ENCODE results near the gene HIP1R.
"Not testable (repeated sequence)": the region's sequence is repeated elsewhere in the genome, so short reads cannot be mapped to it uniquely, and the experiment has no call there.

HIP1R gene

DNA sequence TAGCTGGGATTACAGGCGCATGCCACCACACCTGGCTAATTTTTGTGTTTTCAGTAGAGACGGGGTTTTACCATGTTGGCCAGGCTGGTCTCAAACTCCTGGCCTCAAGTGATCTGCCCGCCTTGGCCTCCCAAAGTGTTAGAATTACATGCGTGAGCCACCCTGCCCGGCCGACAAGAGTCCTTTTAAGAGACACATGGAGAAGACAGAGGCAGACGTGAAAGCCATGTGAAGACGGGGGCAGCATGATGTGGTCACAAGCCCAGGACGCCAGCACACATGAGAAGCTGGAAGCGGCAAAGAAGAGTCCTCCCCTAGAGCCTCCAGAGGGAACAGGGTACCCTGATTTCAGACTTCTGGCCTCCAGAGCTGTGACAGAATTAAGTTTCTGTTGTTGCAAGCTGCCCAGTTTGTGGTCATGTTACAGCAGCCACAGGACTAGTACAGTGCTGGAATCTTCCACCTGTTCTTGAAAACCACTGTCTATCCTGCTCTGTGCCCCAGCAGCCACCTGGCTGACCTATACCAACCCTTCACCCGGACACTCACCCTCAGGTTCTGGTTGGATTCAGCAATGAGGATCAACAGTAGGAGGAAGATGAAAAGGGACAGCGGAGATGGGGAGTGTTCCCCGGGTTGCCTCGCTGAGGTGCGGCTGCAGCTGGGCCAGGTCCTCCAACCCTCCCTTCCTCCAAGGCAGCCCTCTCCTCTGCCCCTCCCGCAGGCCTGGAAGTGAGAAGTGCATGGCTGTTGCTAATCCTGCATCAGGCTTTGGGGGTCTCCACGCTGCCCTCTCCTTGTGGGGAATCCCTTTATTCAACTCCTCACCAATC lies 43.7 kb downstream of the HIP1R start:
- DNase-seq, result no peak

DNA sequence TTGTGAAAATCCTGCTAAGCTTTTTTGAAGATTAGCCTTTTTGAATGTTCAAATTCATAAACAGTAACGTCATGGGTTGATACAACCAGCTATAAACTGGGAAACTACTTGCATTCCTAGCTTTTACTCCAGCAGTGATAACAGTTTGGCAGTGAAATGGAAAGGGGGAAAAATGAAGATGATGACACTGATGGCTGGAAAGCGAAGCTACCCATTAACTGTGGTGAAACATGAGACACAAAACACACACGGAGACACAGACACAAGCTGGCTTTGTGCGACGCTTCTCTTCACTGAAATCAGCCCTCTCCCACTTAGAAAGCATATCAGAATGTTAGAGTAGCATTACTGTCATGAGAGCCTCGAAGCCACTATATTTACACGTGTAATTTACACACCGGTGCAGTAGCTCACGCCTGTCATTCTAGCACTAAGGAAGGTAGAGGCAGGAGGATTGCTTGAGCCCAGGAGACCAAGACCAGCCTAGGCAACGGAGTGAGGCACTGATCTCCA lies 45.0 kb downstream of the HIP1R start:
- no peak for DNase-seq

DNA sequence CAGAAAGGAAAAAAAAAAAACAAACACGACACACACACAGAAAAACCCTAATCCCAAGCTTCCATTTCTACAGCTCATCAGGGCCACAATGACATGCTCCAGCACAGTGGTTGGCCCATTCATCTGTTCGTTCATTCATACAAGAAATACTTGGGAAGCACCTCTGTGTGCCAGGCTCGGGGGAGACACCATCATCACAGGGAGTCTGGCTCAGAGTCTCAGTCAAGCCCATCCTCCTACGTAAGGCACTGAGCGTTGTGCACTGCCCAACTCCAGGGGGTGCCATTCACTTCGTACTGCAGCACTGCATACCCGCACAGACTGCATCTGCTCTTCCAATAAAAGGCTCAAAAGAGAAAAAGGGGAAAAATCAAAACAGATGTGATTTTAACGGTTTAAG lies 45.4 kb downstream of the HIP1R start:
- no peak for DNase-seq

DNA sequence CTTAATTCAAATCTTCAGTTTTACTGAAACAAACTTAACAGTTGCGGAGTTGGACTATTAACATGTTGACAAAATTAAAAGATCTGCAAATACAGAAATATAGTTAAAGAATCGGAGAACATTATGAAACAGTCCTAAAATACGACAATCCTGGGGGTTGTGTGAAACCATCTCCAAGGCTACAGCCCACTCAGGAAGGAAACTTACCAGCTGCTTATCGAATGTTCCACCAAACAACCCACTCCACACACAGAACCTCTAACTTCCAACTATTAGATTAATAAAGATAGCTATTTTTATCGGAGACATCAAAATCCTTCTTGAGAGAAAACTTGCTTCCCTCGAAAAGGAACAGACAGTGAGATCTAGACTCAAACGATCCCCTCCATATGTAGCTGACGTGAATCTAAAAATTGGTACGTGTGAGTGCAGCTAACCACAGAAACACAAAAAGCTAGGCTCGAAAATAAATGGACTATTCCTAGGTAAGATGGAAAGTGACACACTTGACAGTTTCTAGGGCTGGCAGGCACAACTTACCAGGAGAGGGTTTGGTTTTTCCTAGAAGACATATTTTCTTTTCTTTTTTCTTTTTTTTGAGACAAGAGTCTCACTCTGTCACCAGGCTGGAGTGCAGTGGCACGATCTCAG lies 47.8 kb downstream of the HIP1R start:
- DNase-seq, result no peak

DNA sequence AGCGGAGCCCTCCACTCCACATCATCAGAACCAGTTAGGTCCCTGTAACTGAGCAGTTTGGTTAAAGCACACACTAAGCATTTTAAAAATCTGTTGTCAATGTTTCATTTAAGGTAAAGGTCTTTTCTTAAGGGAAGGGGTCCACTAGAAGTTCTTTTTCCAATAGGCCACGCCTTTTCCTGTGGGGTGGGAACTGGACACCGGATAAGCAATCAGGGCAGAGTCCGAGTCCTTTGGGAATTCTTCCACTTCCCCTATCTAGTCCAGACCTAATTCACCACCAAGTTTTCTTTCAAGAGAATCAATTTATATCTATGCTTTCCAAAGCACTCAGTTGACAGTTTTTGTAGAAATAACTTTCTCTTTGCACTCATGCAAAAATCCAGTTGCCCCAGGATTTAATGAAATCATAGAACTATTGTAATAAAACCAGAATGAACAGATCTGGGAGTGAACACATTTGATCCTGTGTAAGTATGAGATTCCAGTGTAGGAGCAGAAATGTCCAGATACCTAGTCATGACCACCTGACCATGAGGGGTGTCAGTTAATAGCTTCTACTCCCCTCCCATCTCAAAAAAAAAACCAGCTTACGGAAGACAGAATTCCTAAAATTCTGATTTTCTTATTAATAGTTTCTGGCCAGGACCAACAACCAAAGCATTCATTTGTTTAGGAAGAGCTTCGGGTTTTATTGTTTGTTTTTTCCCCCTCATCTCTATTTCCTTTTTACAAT lies 49.0 kb downstream of the HIP1R start:
- no peak for DNase-seq

DNA sequence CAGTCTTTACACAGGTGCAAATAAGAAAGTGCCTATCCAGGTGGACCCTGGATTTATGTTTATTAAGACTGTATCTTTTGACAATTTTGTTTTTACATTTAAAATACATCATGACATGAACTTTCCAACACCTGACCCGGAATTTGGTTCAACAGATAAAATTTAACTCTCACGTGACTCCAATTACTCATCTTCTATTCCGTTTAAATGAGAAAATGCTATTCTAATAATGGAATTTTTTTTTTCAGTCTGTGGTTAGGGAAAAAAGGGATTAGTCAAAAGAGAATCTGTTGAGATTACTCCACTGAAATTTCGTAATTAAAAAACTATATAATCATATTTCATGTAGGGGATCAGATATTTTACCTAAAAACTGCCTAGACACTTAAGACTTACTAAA lies 49.6 kb downstream of the HIP1R start:
- DNase-seq, result no peak

DNA sequence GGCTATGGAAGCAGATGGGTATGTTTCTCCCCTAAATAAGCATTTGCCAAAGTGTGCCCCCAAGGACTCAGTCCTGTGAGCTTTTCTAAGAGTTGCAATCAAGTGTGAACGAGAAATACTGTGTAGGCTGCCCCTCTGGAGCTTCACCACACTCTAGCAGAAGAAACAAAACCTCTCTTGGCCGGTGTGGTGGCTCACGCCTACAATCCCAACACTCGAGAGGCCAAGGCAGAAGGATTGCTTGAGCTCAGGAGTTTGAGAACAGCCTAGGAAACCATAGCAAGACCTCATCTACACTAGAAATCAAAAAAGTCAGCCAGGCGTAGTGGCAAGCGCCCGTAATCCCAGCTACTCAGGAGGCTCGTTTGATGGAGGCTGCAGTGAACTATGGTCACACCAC lies 50.9 kb downstream of the HIP1R start:
- no peak for DNase-seq

DNA sequence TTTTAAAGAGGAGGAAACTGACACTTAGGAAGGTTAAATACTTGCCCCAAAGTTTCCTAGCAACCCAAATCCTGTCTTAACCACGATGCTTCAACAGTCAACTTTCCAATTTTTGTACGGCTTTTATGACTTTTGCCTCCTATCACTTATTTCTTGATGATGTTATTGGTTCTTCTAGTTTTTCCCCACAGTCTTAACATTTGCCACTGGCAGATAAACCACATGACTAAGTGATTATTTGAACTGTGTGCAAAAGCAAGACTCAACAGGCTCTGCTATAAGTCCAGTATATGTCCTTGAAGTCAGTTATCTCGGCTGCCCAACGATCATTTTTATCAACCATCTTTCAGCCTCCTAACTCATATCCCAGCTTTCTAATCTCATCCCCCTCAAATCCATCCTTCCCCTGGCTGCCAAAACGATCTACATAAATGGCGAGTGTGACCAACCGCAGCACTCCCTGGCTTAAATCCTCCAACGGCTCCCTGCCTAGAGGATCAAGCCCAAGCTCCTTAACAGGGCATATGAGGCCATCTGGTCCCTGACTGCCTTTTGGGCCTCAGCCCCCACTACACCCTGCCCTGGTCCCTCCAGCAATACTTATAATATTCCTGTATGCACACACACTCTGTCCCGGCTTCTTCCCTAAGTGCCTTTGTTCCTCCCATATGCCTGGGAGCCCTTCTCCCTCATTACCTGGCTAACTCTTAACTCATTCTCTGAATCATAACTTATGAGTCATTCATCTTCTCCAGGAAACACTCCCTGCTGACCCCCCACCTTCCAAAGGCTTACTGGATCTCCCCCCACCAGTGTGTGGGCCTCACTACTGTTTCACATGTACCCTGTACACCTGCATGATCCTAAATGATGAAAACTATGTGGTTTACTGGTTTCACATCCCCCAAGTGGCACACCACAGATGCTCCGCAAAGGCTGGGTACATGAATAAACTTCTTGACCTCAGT lies 51.9 kb downstream of the HIP1R start:
- DNase-seq, result no peak

DNA sequence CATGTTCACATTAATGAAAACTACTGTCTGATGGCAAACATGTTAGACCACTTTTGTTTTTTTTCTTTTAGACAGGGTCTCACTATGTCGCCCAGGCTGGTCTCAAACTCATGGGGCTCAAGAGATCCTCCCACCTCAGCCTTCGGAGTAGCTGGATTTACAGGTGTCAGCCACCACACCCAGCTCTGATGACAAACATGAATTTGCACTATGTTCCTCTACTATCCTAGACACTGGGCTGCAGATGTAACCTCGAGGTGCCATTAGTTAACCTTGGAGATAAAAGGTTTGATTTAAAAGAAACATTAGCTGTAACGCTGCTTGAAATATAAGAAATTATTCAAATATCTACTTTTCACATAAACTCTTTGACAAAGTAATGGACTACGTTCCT lies 52.6 kb downstream of the HIP1R start:
- no peak for DNase-seq

DNA sequence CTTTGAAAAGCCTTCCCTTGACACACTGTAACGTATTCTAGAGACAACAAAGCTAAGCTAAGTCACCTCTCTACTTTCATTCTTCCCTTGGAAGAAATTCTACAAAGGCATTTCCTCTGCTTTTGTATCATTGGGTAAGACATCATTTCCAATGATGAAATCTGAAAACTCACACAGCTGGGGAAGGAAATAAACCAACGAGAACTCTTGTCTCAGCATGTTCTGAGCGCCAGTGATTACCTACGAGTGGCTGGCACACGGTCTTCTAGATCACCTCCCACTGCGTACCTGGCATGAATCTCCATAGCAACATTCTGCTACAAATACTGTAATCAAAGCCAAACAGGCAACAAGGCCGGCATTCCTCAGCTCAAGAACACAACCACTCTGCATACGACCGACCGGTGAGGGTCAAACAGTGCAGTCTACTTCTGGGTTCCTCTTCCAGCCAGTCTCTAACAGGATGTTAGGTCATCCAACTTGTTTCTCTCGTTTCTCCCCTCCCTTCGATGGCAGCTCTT lies 53.0 kb downstream of the HIP1R start:
- DNase-seq, result peak; percentile 29

DNA sequence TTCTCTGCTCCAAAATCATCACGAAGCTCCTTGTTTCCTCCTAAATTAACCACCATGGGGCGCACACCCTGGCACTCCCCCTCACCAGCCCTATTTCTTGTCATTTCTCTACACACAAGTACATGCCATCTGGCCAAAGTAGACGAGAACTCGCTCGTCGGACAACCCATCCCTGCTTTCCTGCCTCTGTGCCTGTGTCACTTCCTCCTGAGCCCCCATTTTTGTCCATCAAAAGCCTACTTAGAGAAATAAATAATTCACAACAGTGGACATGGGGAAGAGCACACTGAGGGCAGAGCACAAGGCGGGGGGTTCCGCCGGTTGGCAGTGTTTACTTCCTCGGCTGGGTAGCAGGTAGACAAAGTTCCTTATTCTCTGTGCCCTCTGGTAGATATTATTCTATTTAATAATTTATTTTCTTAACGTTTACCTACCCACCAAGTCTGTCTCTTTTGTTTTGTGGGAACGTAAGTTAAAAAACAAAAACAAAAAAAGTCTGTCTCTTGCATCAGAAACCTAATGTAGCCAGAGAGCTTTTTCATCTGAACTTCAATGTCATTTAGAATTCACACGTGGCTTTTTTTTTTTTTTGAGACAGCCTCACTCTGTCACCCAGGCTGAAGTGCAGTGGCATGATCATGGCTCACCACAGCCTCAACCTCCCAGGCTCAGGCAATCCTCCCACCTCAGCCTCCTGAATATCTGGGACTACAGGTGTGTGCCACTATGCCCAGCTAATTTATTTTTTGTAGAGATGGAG lies 54.7 kb downstream of the HIP1R start:
- no peak for DNase-seq

DNA sequence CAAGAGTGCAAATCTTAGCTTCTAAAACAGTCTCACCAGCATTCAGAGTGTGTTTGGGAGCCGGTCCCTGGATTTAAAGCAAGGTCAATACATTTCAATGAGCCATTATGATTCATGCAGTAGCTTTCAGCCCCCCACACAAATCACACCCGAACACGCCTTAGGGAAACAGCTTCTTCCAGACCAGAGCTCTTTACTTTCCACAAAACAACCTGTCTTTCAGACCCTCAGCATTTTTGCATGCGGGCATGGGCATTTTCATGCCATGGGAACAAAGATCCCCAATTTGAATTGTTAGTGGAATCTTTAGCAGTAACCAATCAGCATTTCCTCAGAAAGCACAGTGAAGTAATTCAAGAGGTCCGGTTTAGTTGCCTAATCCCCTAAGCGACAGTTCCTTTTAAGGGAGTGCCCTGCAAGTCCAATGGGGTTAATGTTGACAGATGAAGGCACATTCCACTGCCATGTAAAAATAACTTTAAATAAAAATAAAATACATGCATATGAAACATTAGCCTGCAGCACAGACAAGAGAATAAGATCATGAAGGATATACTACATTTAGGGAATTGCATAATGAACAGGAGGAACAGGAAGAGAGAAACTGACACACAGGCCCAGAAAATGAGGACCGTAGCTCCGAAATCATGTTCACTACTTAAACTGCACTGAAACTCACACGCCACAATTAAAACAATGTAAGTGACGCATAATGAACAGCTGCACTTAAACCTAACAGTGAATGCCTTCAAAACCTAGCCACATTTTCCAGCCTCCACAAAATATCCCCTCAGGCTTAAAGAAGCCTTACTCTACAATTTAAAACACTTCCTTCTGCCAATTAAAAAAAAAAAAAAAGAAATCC lies 56.6 kb downstream of the HIP1R start:
- DNase-seq, result no peak

DNA sequence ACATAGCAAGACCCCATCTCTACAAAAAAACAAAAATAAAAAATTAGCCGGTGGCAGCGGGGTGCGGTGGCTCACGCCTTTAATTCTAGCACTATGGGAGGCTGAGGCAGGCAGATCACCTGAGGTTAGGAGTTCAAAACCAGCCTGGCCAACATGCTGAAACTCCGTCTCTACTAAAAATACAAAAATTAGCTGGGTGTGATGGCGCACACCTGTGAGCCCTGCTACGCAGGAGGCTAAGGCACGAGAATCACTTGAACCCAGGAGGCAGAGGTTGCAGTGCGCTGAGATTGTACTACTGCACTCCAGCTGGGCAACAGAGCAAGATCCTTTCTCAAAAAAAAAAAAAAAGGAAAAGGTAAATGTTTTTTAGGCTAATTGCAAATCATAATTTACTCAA lies 57.5 kb downstream of the HIP1R start:
- DNase-seq, result not testable (repeated sequence)

DNA sequence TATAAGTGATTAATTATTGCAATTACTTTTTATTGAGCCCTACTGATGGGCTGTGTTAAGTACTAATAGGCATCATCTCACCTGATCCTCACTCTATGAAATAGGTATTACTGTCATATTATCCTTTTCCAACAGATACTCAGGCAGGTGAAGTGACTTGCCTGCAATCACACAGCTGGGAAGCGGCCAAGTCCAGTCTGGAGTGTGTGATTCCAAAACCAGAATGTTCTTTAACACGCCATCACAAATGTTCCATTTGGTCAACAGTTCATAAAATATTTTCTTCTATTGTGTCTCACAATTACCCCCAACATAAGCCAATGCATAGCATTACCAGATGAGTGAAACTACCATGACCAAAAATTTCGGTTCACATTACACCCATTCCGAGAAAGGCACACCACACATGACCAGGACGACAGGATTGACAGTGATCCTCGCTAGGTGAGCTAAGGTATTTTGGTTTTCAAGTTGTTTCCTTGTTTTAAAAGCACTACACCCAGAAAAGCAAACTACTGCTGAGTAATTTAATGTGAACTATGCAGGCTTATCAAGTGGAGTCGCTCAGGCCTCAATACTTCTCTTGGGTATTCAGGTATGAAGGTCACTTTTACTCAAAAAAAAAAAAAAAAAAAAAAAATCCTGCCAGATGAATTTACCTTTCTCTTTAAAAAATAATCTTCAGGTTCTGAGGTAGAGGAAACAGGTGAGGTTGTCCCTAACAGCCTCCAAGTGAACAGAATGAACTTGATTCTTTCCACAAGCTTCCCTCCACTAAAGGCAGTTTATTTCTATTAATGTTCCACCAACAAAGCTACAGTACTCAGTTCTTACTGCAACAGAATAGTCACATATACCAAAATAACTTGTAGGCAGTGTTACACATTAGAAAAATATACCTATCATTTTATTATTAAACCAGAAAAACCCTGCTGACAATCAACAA lies 58.2 kb downstream of the HIP1R start:
- DNase-seq, result no peak

DNA sequence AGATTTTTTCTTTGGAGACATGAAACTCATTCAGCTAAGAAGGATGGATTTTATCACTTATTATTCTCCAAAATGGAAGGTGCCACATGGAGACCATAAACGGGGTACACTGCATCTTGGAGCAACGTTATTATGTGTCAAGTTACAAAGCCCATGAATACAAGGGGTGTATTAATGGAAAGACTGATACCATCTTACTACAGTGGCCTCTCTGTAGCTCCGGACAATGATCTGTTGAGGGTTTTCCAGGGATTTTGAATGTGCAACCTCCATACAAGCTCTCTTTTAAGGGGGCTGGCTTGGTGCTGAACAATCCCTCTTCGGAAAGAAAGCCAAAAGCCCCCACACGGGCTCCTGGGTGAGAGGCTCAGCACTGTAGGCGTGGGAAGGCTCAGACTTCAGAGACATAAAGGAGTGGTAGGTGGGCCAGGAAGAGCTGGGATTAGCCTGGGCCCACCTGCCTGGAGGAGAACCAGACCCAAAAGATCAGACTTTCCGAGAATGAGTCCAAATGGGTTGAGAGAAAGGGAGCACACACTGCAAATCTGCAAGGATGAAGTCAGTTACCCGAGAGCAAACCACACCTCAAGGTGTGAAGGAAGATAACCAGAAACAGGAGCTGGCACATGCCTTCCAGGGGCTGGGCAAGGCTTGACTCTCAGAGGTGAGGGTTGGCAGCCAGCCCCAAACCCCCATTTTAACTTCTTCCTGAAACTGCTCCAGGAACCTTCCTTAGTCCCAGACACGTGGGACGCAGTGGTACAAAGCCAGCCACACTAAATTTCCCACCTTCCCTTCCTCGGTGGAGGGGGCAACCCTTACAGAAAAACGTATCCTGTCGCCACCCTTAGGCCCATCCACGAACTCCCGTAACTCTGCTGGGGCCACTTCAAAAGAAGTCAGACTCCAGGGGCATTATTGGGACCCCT lies 59.2 kb downstream of the HIP1R start:
- no peak for DNase-seq

DNA sequence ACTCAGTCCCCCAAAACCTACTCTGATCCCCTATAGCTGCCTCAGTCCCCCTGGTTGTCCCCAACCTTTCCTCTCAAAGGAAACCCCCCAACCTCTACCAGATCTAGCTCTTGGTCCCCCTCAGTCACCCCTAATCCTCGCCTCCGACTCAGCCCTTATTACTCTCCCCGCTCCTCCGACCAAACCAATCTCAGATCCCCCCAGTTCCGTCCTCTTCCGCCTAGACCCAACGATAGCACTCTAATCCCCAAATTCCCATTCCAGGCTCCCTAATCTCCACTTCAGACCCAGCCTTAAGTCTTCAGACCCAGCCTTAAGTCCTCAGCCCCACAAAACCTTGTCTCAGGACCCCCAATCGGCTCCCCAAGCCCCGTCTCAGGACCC lies 60.1 kb downstream of the HIP1R start:
- no peak for DNase-seq

DNA sequence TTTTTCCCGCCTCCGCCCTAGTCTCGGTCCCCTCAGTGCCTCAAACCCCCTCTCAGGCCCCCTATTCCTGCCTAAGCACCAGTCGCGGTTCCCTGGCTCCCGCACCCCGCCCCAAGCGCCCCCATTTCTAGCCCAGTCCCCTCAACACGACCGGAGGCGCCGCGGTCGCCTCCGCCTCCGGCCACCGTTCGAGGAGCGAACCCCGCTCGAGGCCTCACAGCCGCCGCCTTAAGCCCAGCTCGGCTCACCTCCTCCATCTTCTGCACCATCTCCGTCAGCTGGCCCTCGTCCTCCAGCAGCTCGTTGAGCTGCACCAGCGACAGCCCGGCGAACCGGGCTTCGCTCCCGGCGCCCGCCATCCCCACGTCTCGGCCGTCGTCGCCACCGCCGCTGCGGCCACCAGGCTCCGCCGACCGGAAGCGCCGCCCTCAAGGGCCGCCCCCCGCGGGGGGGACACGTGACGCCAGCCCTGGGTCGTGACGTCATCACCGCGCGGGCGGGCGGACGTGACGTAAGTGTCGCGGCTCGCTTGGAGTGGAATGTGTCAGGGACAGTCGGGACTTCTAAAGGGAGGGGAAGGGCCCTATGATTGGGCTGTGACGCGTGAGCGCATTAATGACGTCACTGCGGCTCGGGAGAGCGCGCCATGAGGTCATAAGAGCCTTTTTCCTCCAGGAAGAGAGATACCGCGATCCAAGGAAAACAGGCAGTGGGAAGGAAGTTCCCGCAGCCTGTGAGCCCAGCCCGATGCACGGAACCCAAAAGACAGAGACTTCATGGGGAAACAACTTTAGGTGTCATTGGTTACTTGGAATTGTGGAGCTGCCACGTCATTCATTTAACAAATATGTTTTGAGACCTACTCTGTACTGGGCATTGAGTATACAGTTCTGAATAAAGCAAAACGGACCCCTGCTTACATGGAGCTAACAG lies 60.7 kb downstream of the HIP1R start, which contains the start of gene VPS37B:
Gene VPS37B, minus strand, starts transcription at position 421 of the 933 bp plus-strand sequence. Its CDS starts 62 bp downstream, at position 359.
- peak; percentile 85 for DNase-seq

Measured in NCI-H774 (cell line).